ENCODE measurements around the gene NCKAP5. TPM values are rescaled to one million over a fixed set of nuclear protein-coding genes. Genes with fewer than 3 reads are reported as not detected.

The NCKAP5 gene
- total RNA-seq, 1 experiment from 2014 or later = not detected

DNA sequence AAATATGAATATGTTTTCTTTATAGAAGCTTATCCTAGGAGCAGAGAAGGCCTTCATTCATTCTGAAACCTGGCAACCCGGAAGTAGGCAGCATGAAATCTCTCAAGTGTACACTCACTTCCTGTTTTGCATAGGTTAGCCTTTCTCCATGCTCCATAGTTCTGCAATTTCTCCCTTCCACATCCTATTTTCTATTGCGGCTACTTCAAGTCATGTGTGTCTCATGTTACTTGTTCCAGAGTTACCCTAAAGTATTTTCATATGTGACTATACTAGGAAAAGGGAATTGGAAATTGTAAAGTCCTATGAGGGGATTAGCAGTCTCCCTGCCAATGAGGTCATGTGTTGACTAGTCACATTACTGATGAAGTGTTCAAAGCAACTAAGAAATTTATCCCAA lies 320.6 kb downstream of the NCKAP5 start:
- DNase-seq = no peak
- intact Hi-C loops (cut with micrococcal nuclease; ENCODE audit: unreplicated experiment) = no loop called here
- Histone ChIP-seq H3K4me2 (no peak overlapping the region), H3F3A (ENCODE audit: insufficient read depth, low read depth) (no peaks in the 10 kb centered on the region), H3K79me2 (ENCODE audit: low read depth) (no peaks in the 10 kb centered on the region), H3K27ac (no peak overlapping the region), H3K4me3 (no peak overlapping the region), H3K36me3 (ENCODE audit: low read depth) (no peaks in the 10 kb centered on the region), H3K9me2 (ENCODE audit: insufficient read depth) (no peaks in the 10 kb centered on the region), H3K9me3 (ENCODE audit: insufficient read depth, low read depth) (no peaks in the 10 kb centered on the region; the same call in 1 of the 2 replicates), H3K27me3 (ENCODE audit: insufficient read depth, low read depth) (no peaks in the 10 kb centered on the region), H4K20me1 (ENCODE audit: insufficient read depth) (no peaks in the 10 kb centered on the region), H2AFZ (no peak overlapping the region), H3K4me1 (replicated peaks; ENCODE audit: insufficient read depth) (no peaks in the 10 kb centered on the region)
- TF ChIP-seq, protein P1, sequence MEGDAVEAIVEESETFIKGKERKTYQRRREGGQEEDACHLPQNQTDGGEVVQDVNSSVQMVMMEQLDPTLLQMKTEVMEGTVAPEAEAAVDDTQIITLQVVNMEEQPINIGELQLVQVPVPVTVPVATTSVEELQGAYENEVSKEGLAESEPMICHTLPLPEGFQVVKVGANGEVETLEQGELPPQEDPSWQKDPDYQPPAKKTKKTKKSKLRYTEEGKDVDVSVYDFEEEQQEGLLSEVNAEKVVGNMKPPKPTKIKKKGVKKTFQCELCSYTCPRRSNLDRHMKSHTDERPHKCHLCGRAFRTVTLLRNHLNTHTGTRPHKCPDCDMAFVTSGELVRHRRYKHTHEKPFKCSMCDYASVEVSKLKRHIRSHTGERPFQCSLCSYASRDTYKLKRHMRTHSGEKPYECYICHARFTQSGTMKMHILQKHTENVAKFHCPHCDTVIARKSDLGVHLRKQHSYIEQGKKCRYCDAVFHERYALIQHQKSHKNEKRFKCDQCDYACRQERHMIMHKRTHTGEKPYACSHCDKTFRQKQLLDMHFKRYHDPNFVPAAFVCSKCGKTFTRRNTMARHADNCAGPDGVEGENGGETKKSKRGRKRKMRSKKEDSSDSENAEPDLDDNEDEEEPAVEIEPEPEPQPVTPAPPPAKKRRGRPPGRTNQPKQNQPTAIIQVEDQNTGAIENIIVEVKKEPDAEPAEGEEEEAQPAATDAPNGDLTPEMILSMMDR (conservative IDR thresholded peaks at IDR 0.05) = no peak
- no peak for TF ChIP-seq EZH2 (IDR thresholded peaks at IDR 0.05; ENCODE audit: low read depth)
- ChIA-PET POLR2A (ENCODE audit: unreplicated experiment) (no interaction called here), CTCF (no interaction called here)
- BruUV-seq (replicated peaks) = no TSS peak

DNA sequence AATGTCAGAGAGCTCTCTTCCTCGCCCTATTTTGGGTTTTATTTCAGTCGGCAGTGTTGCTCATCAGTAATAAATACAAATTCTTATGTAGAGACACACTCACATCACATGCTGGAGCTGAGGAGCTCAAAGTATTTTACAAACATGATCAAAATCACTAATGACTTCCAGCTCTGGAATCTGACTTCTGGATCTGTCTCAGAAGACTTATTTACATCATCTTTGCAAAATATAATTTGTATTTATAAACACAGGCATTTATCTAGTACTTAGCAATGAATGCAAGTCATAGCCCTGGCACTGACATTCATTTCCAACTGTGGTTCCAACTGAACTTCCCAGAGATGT lies 327.1 kb downstream of the NCKAP5 start:
- POLR2A ChIA-PET (ENCODE audit: unreplicated experiment) = no interaction called here
- BruUV-seq (replicated peaks) = no TSS peak
- Histone ChIP-seq H3K9me3 (ENCODE audit: insufficient read depth, low read depth) (no peaks in the 10 kb centered on the region; the same call in 1 of the 2 replicates), H2AFZ (no peak overlapping the region), H3K4me2 (peak overlapping the region; percentile 9; the same call in 1 of the 2 replicates), H4K20me1 (ENCODE audit: insufficient read depth) (no peaks in the 10 kb centered on the region), H3K4me3 (no peak overlapping the region), H3K9me2 (ENCODE audit: insufficient read depth) (no peaks in the 10 kb centered on the region), H3K4me1 (replicated peaks; ENCODE audit: insufficient read depth) (no peaks in the 10 kb centered on the region), H3F3A (ENCODE audit: insufficient read depth, low read depth) (no peaks in the 10 kb centered on the region), H3K27me3 (ENCODE audit: insufficient read depth, low read depth) (no peaks in the 10 kb centered on the region), H3K27ac (no peak overlapping the region), H3K79me2 (ENCODE audit: low read depth) (no peaks in the 10 kb centered on the region), H3K36me3 (ENCODE audit: low read depth) (no peaks in the 10 kb centered on the region)
- TF ChIP-seq, protein P1 (conservative IDR thresholded peaks at IDR 0.05) = no peak
- no peak for TF ChIP-seq EZH2 (IDR thresholded peaks at IDR 0.05; ENCODE audit: low read depth)
- DNase-seq = no peak
- intact Hi-C loops (cut with micrococcal nuclease; ENCODE audit: unreplicated experiment) = no loop called here
- CTCF ChIA-PET = no interaction called here

DNA sequence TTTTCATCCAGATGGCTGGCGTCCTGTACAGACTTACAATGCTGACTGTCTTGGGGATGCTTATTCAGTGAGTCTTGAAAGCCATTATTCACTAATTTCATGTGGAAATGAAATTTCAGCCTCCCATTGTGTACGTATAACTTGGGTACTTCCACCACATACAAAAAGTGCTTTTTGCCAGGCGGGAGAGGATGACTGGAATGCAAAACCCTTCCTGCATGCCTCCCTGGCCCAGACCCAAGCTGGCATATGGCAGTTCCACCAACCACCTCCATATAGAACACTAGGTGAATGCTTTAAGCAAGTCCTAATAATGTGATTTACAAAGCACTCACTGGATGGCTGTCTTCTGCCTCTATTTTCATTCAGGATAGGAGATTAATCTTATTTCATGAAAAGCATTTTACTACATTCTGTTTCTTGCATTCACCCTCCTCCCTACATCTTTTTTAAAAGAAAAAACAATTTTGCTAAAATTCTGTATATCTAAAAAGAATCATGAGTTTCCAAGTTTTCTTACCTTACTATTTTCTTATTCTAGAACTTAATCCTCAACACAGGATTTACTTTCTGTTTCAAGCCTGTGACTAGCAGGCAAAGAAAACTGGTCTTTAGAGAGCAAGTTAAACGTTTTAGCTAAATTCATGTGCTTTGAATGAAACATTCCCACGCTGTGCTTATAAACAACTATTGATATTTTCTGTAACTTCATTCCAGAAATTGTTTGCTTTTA lies 327.6 kb downstream of the NCKAP5 start:
- H3K4me3 ChIP-seq = no peak overlapping the region
- intact Hi-C loops (cut with micrococcal nuclease; ENCODE audit: unreplicated experiment) = no loop called here
- BruUV-seq (replicated peaks) = no TSS peak
- H3K4me1 ChIP-seq (replicated peaks; ENCODE audit: insufficient read depth) = no peaks in the 10 kb centered on the region
- ChIA-PET POLR2A (ENCODE audit: unreplicated experiment) (no interaction called here), CTCF (no interaction called here)
- no peak overlapping the region for H3K27ac ChIP-seq
- no peaks in the 10 kb centered on the region for H4K20me1 ChIP-seq (ENCODE audit: insufficient read depth)
- H3K36me3 ChIP-seq (ENCODE audit: low read depth) = no peaks in the 10 kb centered on the region
- no peaks in the 10 kb centered on the region for H3F3A ChIP-seq (ENCODE audit: insufficient read depth, low read depth)
- H3K27me3 ChIP-seq (ENCODE audit: insufficient read depth, low read depth) = no peaks in the 10 kb centered on the region
- no peak overlapping the region for H2AFZ ChIP-seq
- peak overlapping the region; percentile 9; the same call in 1 of the 2 replicates for H3K4me2 ChIP-seq
- no peak for DNase-seq
- H3K79me2 ChIP-seq (ENCODE audit: low read depth) = no peaks in the 10 kb centered on the region
- H3K9me2 ChIP-seq (ENCODE audit: insufficient read depth) = no peaks in the 10 kb centered on the region
- TF ChIP-seq, protein P1 (conservative IDR thresholded peaks at IDR 0.05) = no peak
- TF ChIP-seq EZH2 (IDR thresholded peaks at IDR 0.05; ENCODE audit: low read depth) = no peak
- no peaks in the 10 kb centered on the region; the same call in 1 of the 2 replicates for H3K9me3 ChIP-seq (ENCODE audit: insufficient read depth, low read depth)
